Endothelial cell (in vitro differentiated cells): ENCODE data around the gene PPP1R1B. TPM values are rescaled to one million over a fixed set of nuclear protein-coding genes. Genes with fewer than 3 reads are reported as not detected.

Experiments
- DNase-seq: peaks from one replicate; pipeline ENCODE4 v3.0.0; 2021; ENCODE audit warnings: low spot score
- H3K27ac Mint-ChIP-seq: one replicate; pipeline ENCODE4 v1.8.0; 2021; ENCODE audit warnings: mixed read lengths, inconsistent platforms; ENCODE audit not compliant: unreplicated experiment
- H3K27me3 Mint-ChIP-seq: one replicate; pipeline ENCODE4 v1.8.0; 2021; ENCODE audit warnings: mild to moderate bottlenecking, moderate library complexity, mixed read lengths, inconsistent platforms; ENCODE audit not compliant: unreplicated experiment
- H3K36me3 Mint-ChIP-seq: one replicate; pipeline ENCODE4 v1.8.0; 2021; ENCODE audit warnings: mild to moderate bottlenecking, low read depth, mixed read lengths, inconsistent platforms; ENCODE audit not compliant: unreplicated experiment
- H3K4me1 Mint-ChIP-seq: one replicate; pipeline ENCODE4 v1.8.0; 2021; ENCODE audit warnings: mild to moderate bottlenecking, mixed read lengths, inconsistent platforms; ENCODE audit not compliant: unreplicated experiment
- H3K4me3 Mint-ChIP-seq: one replicate; pipeline ENCODE4 v1.8.0; 2021; ENCODE audit warnings: mild to moderate bottlenecking, mixed read lengths, inconsistent platforms; ENCODE audit not compliant: unreplicated experiment
- H3K9me3 Mint-ChIP-seq: one replicate; pipeline ENCODE4 v1.8.0; 2021; ENCODE audit warnings: mixed read lengths, inconsistent platforms; ENCODE audit not compliant: unreplicated experiment
- total RNA-seq: library from RNA; stranded (reverse); fragmentation: NEBNext Ultra II Directional; extraction: Animal tissue kit (Norgen Biotek cat#: 25700); gene quantifications from one replicate; pipeline ENCODE4 v1.2.1, GENCODE V29; 2021; ENCODE audit not compliant: unreplicated experiment
- TF ChIP-seq, protein P1 (sequence below): fragments of 200-600 bp; sonication (generic); IDR thresholded peaks from one replicate; pipeline ENCODE4 v1.5.0; 2021; ENCODE audit warnings: antibody characterized with exemption; ENCODE audit not compliant: unreplicated experiment

The PPP1R1B gene
- total RNA-seq, 1 donor from 2014 or later: not detected

DNA sequence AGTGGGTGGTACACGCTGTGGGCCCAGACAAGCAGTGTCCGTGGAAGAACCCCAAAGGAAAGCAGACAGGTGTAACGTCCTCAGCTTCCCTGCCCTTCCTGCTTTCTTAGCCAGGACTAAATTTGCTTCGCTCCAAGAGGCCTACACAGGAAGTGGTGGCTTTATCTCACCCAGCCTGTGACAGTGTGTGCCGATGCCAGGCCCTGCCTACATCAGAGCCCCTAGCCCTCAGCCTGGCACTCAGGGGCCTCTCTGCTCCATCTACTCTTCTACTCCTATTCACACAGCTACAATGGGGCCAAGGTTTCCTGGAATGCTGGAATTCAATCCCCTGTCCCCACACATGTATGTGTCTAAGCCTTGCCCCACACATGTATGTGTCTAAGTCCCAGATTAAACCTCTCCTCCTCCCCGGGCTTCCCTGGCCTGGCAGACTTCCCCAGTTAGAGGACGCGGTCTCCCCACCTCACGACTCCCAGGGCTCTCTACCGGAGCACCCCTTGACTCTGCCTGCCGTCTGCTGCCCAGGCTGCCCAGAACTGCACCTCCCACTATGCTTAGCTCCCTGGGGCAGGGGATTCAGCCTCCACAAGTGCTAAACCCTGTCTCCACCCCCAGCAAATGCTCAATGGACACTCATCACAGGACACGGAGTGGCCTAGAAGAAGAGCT, 52.9 kb downstream of the PPP1R1B start:
- H3K27me3 Mint-ChIP-seq: peaks cover 5% of the 10 kb centered on the region
- peaks cover 12% of the 10 kb centered on the region for H3K4me1 Mint-ChIP-seq
- H3K9me3 Mint-ChIP-seq: no peaks in the 10 kb centered on the region
- peak overlapping the region; percentile 70 for H3K4me3 Mint-ChIP-seq
- peaks cover 5% of the 10 kb centered on the region for H3K36me3 Mint-ChIP-seq
- H3K27ac Mint-ChIP-seq: no peak overlapping the region
- TF ChIP-seq, protein P1, sequence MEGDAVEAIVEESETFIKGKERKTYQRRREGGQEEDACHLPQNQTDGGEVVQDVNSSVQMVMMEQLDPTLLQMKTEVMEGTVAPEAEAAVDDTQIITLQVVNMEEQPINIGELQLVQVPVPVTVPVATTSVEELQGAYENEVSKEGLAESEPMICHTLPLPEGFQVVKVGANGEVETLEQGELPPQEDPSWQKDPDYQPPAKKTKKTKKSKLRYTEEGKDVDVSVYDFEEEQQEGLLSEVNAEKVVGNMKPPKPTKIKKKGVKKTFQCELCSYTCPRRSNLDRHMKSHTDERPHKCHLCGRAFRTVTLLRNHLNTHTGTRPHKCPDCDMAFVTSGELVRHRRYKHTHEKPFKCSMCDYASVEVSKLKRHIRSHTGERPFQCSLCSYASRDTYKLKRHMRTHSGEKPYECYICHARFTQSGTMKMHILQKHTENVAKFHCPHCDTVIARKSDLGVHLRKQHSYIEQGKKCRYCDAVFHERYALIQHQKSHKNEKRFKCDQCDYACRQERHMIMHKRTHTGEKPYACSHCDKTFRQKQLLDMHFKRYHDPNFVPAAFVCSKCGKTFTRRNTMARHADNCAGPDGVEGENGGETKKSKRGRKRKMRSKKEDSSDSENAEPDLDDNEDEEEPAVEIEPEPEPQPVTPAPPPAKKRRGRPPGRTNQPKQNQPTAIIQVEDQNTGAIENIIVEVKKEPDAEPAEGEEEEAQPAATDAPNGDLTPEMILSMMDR: no peak
- DNase-seq: no peak

DNA sequence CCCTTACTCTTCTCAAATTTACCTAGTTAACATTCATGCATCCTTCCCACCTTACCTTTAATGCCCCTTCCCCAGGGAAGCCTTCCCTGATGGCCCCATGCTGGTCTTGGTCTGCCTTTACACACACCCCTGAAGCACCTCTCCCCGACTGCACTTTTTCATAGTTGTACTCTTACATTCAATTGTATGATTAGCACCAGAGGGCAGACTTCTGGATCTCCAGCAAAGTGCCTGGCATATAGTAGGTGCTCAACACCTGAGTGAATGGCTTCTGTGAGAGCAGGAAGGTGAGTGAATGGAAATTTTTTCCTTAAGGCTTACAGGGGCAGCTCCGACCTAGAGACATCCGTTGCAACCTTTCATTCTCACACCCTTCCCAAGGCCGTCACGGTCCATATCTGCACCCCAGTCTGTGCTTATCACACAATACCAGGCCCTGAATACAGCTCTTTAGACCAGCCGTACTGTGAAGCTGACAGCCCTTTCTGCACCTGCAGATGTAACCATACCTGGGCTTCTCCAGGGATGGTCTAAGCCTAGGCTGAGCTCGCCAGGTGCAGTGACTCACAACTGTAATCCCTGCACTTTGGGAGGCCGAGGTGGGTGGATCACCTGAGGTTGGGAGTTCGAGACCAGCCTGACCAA, 56.7 kb downstream of the PPP1R1B start:
- no peak for DNase-seq
- peak overlapping the region; percentile 54 for H3K27ac Mint-ChIP-seq
- H3K9me3 Mint-ChIP-seq: no peaks in the 10 kb centered on the region
- peaks cover 17% of the 10 kb centered on the region for H3K4me1 Mint-ChIP-seq
- H3K4me3 Mint-ChIP-seq: no peak overlapping the region
- no peaks in the 10 kb centered on the region for H3K27me3 Mint-ChIP-seq
- TF ChIP-seq, protein P1: no peak
- H3K36me3 Mint-ChIP-seq: peaks cover 10% of the 10 kb centered on the region

DNA sequence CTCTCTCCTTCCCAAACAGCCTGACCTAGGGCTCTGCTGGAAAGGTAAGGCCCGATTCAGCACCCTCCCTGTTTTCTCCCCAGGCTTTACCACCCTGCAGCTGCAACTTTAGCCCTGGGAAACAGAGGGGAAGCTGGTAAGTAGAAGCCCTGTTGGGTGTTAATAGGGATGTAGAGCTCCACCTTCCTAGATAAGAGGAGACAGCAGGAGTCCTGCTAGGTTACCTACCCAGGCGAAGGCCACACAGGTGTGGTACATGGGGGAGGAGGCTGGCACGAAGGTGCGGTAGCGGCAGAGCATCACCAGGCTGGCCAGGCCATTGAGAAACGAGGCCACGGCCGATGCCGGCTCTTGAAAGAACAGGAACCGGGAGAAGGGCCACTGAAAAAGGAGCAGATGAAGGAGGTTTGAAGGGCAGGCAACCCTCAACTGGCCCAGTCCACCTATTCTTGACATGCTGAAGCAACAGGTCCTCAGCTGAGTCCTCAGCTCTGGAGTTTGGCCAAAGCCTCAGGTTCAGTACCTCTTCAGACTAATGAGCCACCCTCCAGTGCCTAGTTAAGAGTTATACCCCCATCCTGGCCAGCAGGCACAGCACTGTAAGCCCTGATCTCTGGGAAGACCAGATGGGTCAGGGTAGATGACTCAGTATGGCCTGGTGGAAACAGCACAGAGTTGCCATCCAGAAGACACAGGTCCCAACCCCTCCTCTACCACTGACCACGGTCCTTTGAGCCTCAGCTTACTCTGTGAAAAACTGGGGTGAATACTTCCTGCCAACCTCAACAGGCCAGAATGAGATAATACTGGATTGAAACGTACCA, 57.8 kb downstream of the PPP1R1B start:
- no peaks in the 10 kb centered on the region for H3K9me3 Mint-ChIP-seq
- peaks cover 10% of the 10 kb centered on the region for H3K36me3 Mint-ChIP-seq
- no peak for DNase-seq
- no peak overlapping the region for H3K27ac Mint-ChIP-seq
- no peaks in the 10 kb centered on the region for H3K27me3 Mint-ChIP-seq
- H3K4me3 Mint-ChIP-seq: peak overlapping the region; percentile 51
- peaks cover 20% of the 10 kb centered on the region for H3K4me1 Mint-ChIP-seq
- TF ChIP-seq, protein P1: no peak

Other genes starting within 250 kb of the PPP1R1B start
- 26.6 TPM for gene FBXL20, start 225.3 kb upstream of the PPP1R1B start, total RNA-seq
- 45.8 TPM for gene MED1, start 175.7 kb upstream of the PPP1R1B start, total RNA-seq
- gene CDK12, start 165.5 kb upstream of the PPP1R1B start, total RNA-seq: 63.0 TPM
- gene NEUROD2, start 19.0 kb upstream of the PPP1R1B start, total RNA-seq: not detected
- 77.7 TPM for gene STARD3, start 10.2 kb downstream of the PPP1R1B start, total RNA-seq
- gene TCAP, start 38.4 kb downstream of the PPP1R1B start, total RNA-seq: 1.2 TPM
- gene PNMT, start 41.5 kb downstream of the PPP1R1B start, total RNA-seq: not detected
- gene PGAP3, start 61.1 kb downstream of the PPP1R1B start, total RNA-seq: 11.2 TPM
- 49.0 TPM for gene ERBB2, start 73.1 kb downstream of the PPP1R1B start, total RNA-seq
- gene MIEN1, start 103.6 kb downstream of the PPP1R1B start, total RNA-seq: 15.5 TPM
- 1.3 TPM for gene GRB7, start 111.0 kb downstream of the PPP1R1B start, total RNA-seq
- gene IKZF3, start 237.4 kb downstream of the PPP1R1B start, total RNA-seq: not detected
- not detected for gene ZPBP2, start 241.2 kb downstream of the PPP1R1B start, total RNA-seq